DND-41 (cell line): Measurements from ENCODE around the gene DGKI.

Experiments
- ATAC-seq: fragments of 200-7000 bp; cut with Tn5 transposase; 3 replicates; pipeline ENCODE4 v1.9.1; 2021; ENCODE audit warnings: low read depth; ENCODE audit not compliant: insufficient read depth
- DNase-seq: peaks from one replicate; pipeline ENCODE4 v3.0.0-alpha.2; 2020
- H2AFZ ChIP-seq: 2 replicates; pipeline ENCODE4 v1.6.0; 2012; ENCODE audit warnings: low read depth, low read length
- H3K27ac ChIP-seq: 2 replicates; pipeline ENCODE4 v1.5.1; 2012; ENCODE audit warnings: low read length, inconsistent platforms
- H3K27me3 ChIP-seq: fragments of 200-600 bp; sonication (generic); 2 replicates; pipeline ENCODE4 v1.6.0; 2012; ENCODE audit warnings: low read length, mild to moderate bottlenecking, inconsistent platforms; ENCODE audit not compliant: insufficient read depth, poor library complexity
- H3K36me3 ChIP-seq: 2 replicates; pipeline ENCODE4 v1.5.1; 2012; ENCODE audit warnings: low read length, inconsistent platforms; ENCODE audit not compliant: insufficient read depth
- H3K4me1 ChIP-seq: 2 replicates; pipeline ENCODE4 v1.5.1; 2012; ENCODE audit warnings: mild to moderate bottlenecking, low read length; ENCODE audit not compliant: insufficient read depth
- H3K4me2 ChIP-seq: 2 replicates; pipeline ENCODE4 v1.6.0; 2012; ENCODE audit warnings: mild to moderate bottlenecking, moderate library complexity, low read length, inconsistent platforms; ENCODE audit not compliant: insufficient read depth
- H3K4me3 ChIP-seq, 2 experiments: fragments of 200-600 bp in 1 of 2; shearing (Covaris generic) in 1 of 2; 2 replicates each; pipeline ENCODE4 v1.5.1; 2012 to 2016; ENCODE audit warnings: inconsistent platforms in 2 of 2, low read length in 2 of 2, mild to moderate bottlenecking in 2 of 2, low read depth in 1 of 2, moderate library complexity in 1 of 2
- H3K79me2 ChIP-seq: 2 replicates; pipeline ENCODE4 v1.6.0; 2012; ENCODE audit warnings: low read length, inconsistent platforms; ENCODE audit not compliant: insufficient read depth
- H3K9ac ChIP-seq: 2 replicates; pipeline ENCODE4 v1.6.0; 2012; ENCODE audit warnings: low read depth, mild to moderate bottlenecking, inconsistent platforms, low read length, moderate library complexity
- H3K9me3 ChIP-seq: 2 replicates; pipeline ENCODE4 v1.5.1; 2012; ENCODE audit warnings: low read length, moderate library complexity, mild to moderate bottlenecking, inconsistent platforms; ENCODE audit not compliant: insufficient read depth, severe bottlenecking
- H4K20me1 ChIP-seq: 2 replicates; pipeline ENCODE4 v1.6.0; 2012; ENCODE audit warnings: low read length; ENCODE audit not compliant: insufficient read depth
- EZH2 ChIP-seq: IDR thresholded peaks from 3 replicates; pipeline ENCODE4 v1.6.1; 2012; ENCODE audit warnings: borderline replicate concordance, low read depth, mild to moderate bottlenecking, moderate library complexity, low read length, inconsistent platforms; ENCODE audit not compliant: severe bottlenecking
- TF ChIP-seq, protein P1 (sequence below): IDR thresholded peaks from 2 replicates; pipeline ENCODE4 v1.5.1; 2012; ENCODE audit warnings: borderline replicate concordance, low read length, moderate library complexity, mild to moderate bottlenecking; ENCODE audit not compliant: poor library complexity, severe bottlenecking; ENCODE audit errors: extremely low read depth

DGKI gene

DNA sequence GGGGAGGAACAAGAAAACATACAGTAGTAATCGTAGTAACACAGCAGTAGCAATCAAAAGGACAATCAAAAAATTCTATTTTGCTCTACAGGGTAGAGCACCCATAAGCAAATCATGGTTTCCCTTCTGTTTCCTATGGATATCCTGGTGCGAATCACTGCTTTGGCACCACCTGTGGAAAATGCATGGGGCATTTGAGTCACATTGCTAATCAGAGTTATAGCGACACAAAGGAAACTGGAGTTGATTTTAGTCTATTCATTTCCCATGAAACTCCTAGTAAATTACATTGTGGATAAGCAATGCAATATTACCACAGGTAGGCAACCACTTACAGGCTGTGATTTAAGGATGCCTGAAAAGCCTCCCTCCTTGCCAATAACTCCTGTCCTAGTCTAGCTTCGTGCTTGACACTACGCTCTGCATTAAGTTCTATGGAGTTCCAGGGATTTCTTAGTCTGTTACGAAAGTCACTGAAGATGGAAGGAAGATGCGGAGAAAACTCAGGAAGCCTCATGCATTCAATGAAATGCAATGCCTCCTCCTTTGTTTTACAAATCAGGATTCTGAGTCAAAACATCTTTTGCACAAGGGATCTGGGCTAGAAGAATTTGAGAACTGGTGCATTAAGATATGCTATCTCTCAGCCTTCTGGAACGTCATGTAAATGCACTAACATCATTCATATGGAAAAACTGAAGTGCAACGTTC, 188.4 kb downstream of the DGKI start:
- Histone ChIP-seq H3K27ac (no peak overlapping the region), H3K9ac (no peak overlapping the region), H3K4me2 (no peak overlapping the region), H3K9me3 (no peaks in the 10 kb centered on the region), H3K4me3 (no peak overlapping the region), H4K20me1 (no peaks in the 10 kb centered on the region), H2AFZ (no peak overlapping the region), H3K27me3 (peaks cover 8% of the 10 kb centered on the region), H3K4me1 (no peaks in the 10 kb centered on the region), H3K36me3 (no peaks in the 10 kb centered on the region), H3K79me2 (no peaks in the 10 kb centered on the region)
- no peak for DNase-seq
- TF ChIP-seq, protein P1, sequence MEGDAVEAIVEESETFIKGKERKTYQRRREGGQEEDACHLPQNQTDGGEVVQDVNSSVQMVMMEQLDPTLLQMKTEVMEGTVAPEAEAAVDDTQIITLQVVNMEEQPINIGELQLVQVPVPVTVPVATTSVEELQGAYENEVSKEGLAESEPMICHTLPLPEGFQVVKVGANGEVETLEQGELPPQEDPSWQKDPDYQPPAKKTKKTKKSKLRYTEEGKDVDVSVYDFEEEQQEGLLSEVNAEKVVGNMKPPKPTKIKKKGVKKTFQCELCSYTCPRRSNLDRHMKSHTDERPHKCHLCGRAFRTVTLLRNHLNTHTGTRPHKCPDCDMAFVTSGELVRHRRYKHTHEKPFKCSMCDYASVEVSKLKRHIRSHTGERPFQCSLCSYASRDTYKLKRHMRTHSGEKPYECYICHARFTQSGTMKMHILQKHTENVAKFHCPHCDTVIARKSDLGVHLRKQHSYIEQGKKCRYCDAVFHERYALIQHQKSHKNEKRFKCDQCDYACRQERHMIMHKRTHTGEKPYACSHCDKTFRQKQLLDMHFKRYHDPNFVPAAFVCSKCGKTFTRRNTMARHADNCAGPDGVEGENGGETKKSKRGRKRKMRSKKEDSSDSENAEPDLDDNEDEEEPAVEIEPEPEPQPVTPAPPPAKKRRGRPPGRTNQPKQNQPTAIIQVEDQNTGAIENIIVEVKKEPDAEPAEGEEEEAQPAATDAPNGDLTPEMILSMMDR, result no peak
- no peak for TF ChIP-seq EZH2
- ATAC-seq, result no peak

DNA sequence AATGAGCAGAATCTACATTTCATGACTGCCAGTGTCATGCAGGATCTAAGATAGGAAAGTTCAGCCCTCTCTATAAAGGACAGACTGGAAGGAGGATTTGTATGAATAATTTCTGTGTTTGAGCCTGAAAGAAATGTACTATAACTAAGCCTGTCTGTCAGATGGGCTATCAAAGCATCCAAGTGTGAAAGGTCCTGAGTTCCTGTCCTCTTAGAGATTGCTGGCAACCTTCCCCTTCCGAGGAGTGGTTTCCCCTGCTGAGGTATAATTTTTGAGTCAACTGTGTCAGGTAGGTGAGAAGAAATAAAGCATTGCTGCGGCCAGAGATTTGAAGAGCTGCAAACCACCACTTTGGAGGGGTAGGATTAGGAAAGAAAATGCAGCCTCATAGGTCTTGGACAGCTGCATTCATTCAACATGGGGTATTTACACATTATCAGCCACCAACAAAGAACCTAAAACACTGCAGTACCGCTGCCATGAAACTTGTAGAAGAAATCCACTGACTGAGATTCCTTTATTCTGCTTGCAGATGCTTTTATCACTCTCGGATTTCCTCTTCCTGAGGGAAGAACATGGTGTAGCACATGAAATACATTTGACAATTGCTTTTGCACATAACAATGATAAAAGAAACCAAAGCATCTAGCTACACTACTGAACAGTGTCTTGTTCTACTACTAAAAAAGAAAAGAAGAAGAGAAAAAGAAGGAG, 189.1 kb downstream of the DGKI start:
- no peak overlapping the region for H3K27ac ChIP-seq
- H3K4me3 ChIP-seq, result no peak overlapping the region
- no peak for ATAC-seq
- no peaks in the 10 kb centered on the region for H3K79me2 ChIP-seq
- H3K4me2 ChIP-seq, result no peak overlapping the region
- DNase-seq, result no peak
- H3K4me1 ChIP-seq, result no peaks in the 10 kb centered on the region
- H3K27me3 ChIP-seq, result peaks cover 8% of the 10 kb centered on the region
- H4K20me1 ChIP-seq, result no peaks in the 10 kb centered on the region
- H3K9me3 ChIP-seq, result no peaks in the 10 kb centered on the region
- H2AFZ ChIP-seq, result no peak overlapping the region
- TF ChIP-seq, protein P1, result no peak
- TF ChIP-seq EZH2, result no peak
- H3K36me3 ChIP-seq, result no peaks in the 10 kb centered on the region
- no peak overlapping the region for H3K9ac ChIP-seq

DNA sequence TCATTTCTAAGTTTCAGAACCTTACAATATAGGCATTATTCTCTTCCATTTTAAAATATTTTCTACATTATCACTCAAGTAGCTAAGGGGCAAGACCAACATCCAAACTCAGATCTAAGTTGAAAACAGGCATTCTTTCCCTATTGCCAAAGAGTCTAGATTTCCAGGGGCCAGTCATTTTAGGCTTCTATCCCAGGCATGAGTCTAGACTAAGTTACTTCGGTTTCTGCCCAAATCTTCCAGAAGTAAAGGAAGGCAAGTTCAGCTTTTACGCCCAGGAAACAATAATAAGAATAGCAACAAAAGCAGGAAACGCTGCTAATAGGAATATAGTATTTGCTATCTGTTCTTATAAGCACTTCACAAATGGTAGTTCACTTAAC, 189.9 kb downstream of the DGKI start:
- Histone ChIP-seq H3K27me3 (peaks cover 12% of the 10 kb centered on the region), H3K36me3 (no peaks in the 10 kb centered on the region), H3K4me3 (no peak overlapping the region), H3K9me3 (no peaks in the 10 kb centered on the region), H3K4me1 (no peaks in the 10 kb centered on the region), H3K27ac (no peak overlapping the region), H3K79me2 (no peaks in the 10 kb centered on the region), H3K9ac (no peak overlapping the region), H2AFZ (no peak overlapping the region), H4K20me1 (no peaks in the 10 kb centered on the region), H3K4me2 (no peak overlapping the region)
- TF ChIP-seq, protein P1, result no peak
- TF ChIP-seq EZH2, result no peak
- ATAC-seq (no peak), DNase-seq (no peak)
